Calu3 (cell line): ENCODE results near the gene MCF2L2. TPM values are rescaled to one million over a fixed set of nuclear protein-coding genes. Genes with fewer than 3 reads are reported as not detected.

Experiments
- BruUV-seq: library from RNA; stranded (reverse); fragments of 400-500 nt; replicated peaks from 2 replicates; lab custom pipeline; 2021; lab: Mats Ljungman, UMichigan
- CTCF ChIA-PET: fragments of 300-600 bp; sonication (Branson Sonifier 250); formaldehyde crosslinking; loops from one replicate; lab custom pipeline; 2022; ENCODE audit warnings: antibody characterized with exemption; lab: Charles Lee
- DNase-seq: peaks from one replicate; pipeline ENCODE4 v3.0.0; 2022
- H3K27ac Mint-ChIP-seq: one replicate; pipeline ENCODE4 v1.8.0; 2022; ENCODE audit warnings: mixed read lengths; ENCODE audit not compliant: unreplicated experiment
- H3K27me3 Mint-ChIP-seq: one replicate; pipeline ENCODE4 v1.8.0; 2022; ENCODE audit warnings: mixed read lengths; ENCODE audit not compliant: unreplicated experiment
- H3K36me3 Mint-ChIP-seq: one replicate; pipeline ENCODE4 v1.8.0; 2022; ENCODE audit warnings: mild to moderate bottlenecking, moderate library complexity, mixed read lengths; ENCODE audit not compliant: insufficient read depth, unreplicated experiment
- H3K4me1 Mint-ChIP-seq: one replicate; pipeline ENCODE4 v1.8.0; 2022; ENCODE audit warnings: mild to moderate bottlenecking, low read depth, mixed read lengths; ENCODE audit not compliant: unreplicated experiment
- H3K4me3 Mint-ChIP-seq: one replicate; pipeline ENCODE4 v1.8.0; 2022; ENCODE audit warnings: mild to moderate bottlenecking, low read depth, moderate library complexity, mixed read lengths; ENCODE audit not compliant: unreplicated experiment
- H3K9me3 Mint-ChIP-seq: one replicate; pipeline ENCODE4 v1.8.0; 2022; ENCODE audit warnings: low read depth, mixed read lengths; ENCODE audit not compliant: unreplicated experiment
- CTCF ChIP-seq: fragments of 200-600 bp; IDR thresholded peaks from one replicate; pipeline ENCODE4 v1.8.0; 2022; ENCODE audit warnings: antibody characterized with exemption; ENCODE audit not compliant: unreplicated experiment
- intact Hi-C: fragments of 100-400 bp; cut with micrococcal nuclease; formaldehyde crosslinking; loops from one replicate; pipeline ENCODE4 v1.10.0; 2022; ENCODE audit not compliant: unreplicated experiment
- total RNA-seq: library from RNA; stranded (reverse); gene quantifications from 2 replicates; pipeline ENCODE4 v1.2.3, GENCODE V29; 2022

The MCF2L2 gene
- total RNA-seq, 1 experiment from 2014 or later, result 0.35 TPM

DNA sequence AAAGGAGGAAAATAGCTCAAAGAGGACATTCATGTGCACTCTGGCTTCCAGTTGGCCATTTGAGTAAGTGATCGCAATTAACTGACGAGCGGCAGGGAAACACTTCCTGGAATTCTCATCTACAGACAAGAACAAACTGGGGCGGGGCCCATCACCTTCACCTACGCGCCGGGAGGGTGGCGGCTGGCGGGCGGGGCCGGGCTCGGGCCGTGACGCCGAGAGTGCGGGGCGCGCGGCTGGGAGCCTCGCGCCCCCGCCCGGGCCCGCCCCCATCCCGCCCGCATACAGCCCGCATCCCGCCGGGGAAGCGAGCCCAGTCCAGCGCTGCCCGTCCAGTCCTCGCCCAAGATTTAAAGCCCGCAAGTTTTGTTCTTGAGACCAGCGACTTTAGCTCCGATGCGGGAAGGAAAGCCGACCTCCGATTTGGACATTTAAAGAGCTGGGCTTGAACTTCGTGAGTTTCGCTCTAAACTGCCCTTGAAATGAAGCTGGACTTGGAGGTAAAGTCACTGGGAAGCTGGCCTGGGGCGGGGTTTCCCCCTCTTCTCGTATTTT is 175.4 kb downstream of the MCF2L2 start, which contains the start of gene B3GNT5:
Gene B3GNT5 (plus strand): TSS at position 281 of the 555 bp plus-strand sequence. CDS start 16,546 bp downstream, outside the sequence.
- no peak for TF ChIP-seq CTCF
- H3K4me1 Mint-ChIP-seq, result peaks cover 28% of the 10 kb centered on the region
- H3K36me3 Mint-ChIP-seq, result peaks cover 42% of the 10 kb centered on the region
- H3K27ac Mint-ChIP-seq, result peak within 1 kb of the TSS; percentile 55
- intact Hi-C loops, result loop anchor here (2.0 to 10.0 kb wide), 2 partner anchors 68 to 128 kb away; no protein-coding TSS in a partner anchor
- BruUV-seq, result no TSS peak
- CTCF ChIA-PET, result interaction anchor here (0.7 to 3.7 kb wide), 7 partner anchors 8 to 129 kb away, joined by 3 to 18 read pairs (median 4); no protein-coding TSS in a partner anchor
- H3K4me3 Mint-ChIP-seq, result peak within 1 kb of the TSS; percentile 84
- peak; percentile 91 for DNase-seq
- no peaks in the 10 kb centered on the region for H3K27me3 Mint-ChIP-seq
- H3K9me3 Mint-ChIP-seq, result no peaks in the 10 kb centered on the region

DNA sequence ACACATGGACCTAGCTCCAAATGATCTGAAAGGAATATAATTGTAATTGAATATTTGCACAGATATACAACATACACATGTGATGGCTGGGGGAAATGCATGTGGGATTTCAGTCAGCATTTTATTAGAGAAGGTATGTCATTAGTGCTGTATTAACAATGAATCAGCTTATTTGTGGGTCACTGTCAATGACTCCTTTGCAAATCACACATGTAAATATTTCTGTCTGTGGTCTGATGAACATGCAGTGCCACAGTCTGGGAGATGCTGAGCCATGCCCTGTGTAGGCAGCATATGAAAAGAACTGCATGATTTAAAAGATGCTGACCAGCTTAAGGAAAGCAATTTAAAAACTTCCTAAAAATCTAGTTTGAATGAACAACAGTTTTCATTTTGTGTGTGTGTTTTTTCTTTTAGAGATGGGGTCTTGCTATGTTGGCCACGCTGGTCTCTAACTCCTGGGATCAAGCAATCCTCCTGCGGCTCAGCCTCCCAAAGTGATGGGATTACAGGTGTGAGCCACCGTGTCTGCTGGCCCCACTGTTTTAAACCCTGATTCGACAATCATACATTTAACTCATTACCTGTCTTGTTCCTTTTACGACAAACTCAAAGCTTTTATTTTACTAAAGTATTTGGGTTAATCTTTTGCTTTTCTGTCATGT is 176.2 kb downstream of the MCF2L2 start:
- BruUV-seq, result no TSS peak
- Mint-ChIP-seq H3K27ac (peak overlapping the region; percentile 55), H3K27me3 (no peaks in the 10 kb centered on the region), H3K4me3 (peak overlapping the region; percentile 84), H3K4me1 (peaks cover 24% of the 10 kb centered on the region), H3K36me3 (peaks cover 35% of the 10 kb centered on the region), H3K9me3 (no peaks in the 10 kb centered on the region)
- CTCF ChIA-PET, result interaction anchor here (1.2 to 3.7 kb wide), 4 partner anchors 9 to 130 kb away, joined by 3 to 18 read pairs (median 8); no protein-coding TSS in a partner anchor
- no peak for TF ChIP-seq CTCF
- intact Hi-C loops, result loop anchor here (2.0 to 10.0 kb wide), 2 partner anchors 67 to 127 kb away; no protein-coding TSS in a partner anchor
- no peak for DNase-seq

GRCh38 chr3:183249006-183249718 is 179.3 kb downstream of the MCF2L2 start:
- BruUV-seq, result no TSS peak

More at GRCh38 chr3:183249006-183249718, 179.3 kb downstream of the MCF2L2 start:
- H3K27me3 Mint-ChIP-seq, result no peaks in the 10 kb centered on the region
- CTCF ChIA-PET, result no interaction called here
- TF ChIP-seq CTCF, result no peak
- intact Hi-C loops, result no loop called here
- H3K27ac Mint-ChIP-seq, result no peak overlapping the region
- no peak overlapping the region for H3K4me3 Mint-ChIP-seq
- H3K36me3 Mint-ChIP-seq, result peaks cover 16% of the 10 kb centered on the region
- no peaks in the 10 kb centered on the region for H3K9me3 Mint-ChIP-seq
- H3K4me1 Mint-ChIP-seq, result peaks cover 21% of the 10 kb centered on the region
- no peak for DNase-seq
